CD4-positive, alpha-beta T cell (primary cell): ENCODE data around the gene VEGFB. TPM values are rescaled to one million over a fixed set of nuclear protein-coding genes. Genes with fewer than 3 reads are reported as not detected.

Source experiments
- ATAC-seq: fragments of 200-7000 bp; cut with Tn5 transposase; one replicate; pipeline ENCODE4 v1.10.0; 2022; ENCODE audit warnings: mild to moderate bottlenecking; ENCODE audit not compliant: poor library complexity
- CTCF ChIA-PET: fragments of 350-600 bp; sonication (Branson Sonifier 250); formaldehyde crosslinking; loops from one replicate; lab custom pipeline; 2021; ENCODE audit warnings: antibody characterized with exemption, inconsistent platforms; lab: Charles Lee
- POLR2A ChIA-PET: fragments of 350-600 bp; sonication (Branson Sonifier 250); formaldehyde crosslinking; loops from one replicate; lab custom pipeline; 2021; ENCODE audit warnings: antibody characterized with exemption, inconsistent platforms; lab: Charles Lee
- DNase-seq, 14 experiments: peaks; one replicate each; pipeline ENCODE4 v3.0.0-alpha.2; 2013 to 2020; ENCODE audit warnings: mixed read lengths in 2 of 14
- H3K27ac ChIP-seq, 2 donors: one replicate each; pipeline versions ENCODE4 v1.5.1 to v1.7.0; 2013; ENCODE audit warnings: low read length in 2 of 2, low read depth in 1 of 2, mild to moderate bottlenecking in 1 of 2
- H3K27me3 ChIP-seq, 2 experiments: 1 replicate in 1 of 2; 2 replicates in 1 of 2; pipeline versions ENCODE4 v1.6.1 to v1.7.0; 2013; ENCODE audit warnings: low read length in 2 of 2, control low read depth in 1 of 2, mild to moderate bottlenecking in 1 of 2, moderate library complexity in 1 of 2; ENCODE audit not compliant: insufficient read depth in 2 of 2, control insufficient read depth in 1 of 2
- H3K36me3 ChIP-seq: one replicate; pipeline ENCODE4 v1.6.1; 2013; ENCODE audit warnings: low read length, control low read depth; ENCODE audit not compliant: insufficient read depth
- H3K4me1 ChIP-seq: one replicate; pipeline ENCODE4 v1.6.1; 2013; ENCODE audit warnings: low read length, control low read depth; ENCODE audit not compliant: insufficient read depth
- H3K4me3 ChIP-seq: one replicate; pipeline ENCODE4 v1.5.1; 2013; ENCODE audit warnings: mild to moderate bottlenecking, low read length, moderate library complexity
- H3K9me3 ChIP-seq, 2 experiments: 1 replicate in 1 of 2; 2 replicates in 1 of 2; pipeline versions ENCODE4 v1.6.1 to v1.7.0; 2013; ENCODE audit warnings: low read length in 2 of 2, mild to moderate bottlenecking in 2 of 2, control low read depth in 1 of 2, moderate library complexity in 1 of 2; ENCODE audit not compliant: control insufficient read depth in 1 of 2, insufficient read depth in 1 of 2
- H3K27ac Mint-ChIP-seq: one replicate; pipeline ENCODE4 v1.8.0; 2020; ENCODE audit warnings: mixed read lengths
- H3K27me3 Mint-ChIP-seq: one replicate; pipeline ENCODE4 v1.8.0; 2021; ENCODE audit warnings: mixed read lengths
- H3K36me3 Mint-ChIP-seq: one replicate; pipeline ENCODE4 v1.8.0; 2021; ENCODE audit warnings: low read depth, mixed read lengths
- H3K4me1 Mint-ChIP-seq: one replicate; pipeline ENCODE4 v1.8.0; 2021; ENCODE audit warnings: low read depth, mixed read lengths
- H3K4me3 Mint-ChIP-seq: one replicate; pipeline ENCODE4 v1.8.0; 2020; ENCODE audit warnings: mild to moderate bottlenecking, mixed read lengths
- H3K9me3 Mint-ChIP-seq: one replicate; pipeline ENCODE4 v1.8.0; 2020; ENCODE audit warnings: mixed read lengths
- intact Hi-C, 2 experiments: fragments of 100-400 bp; cut with DNase I in 1 of 2; cut with micrococcal nuclease in 1 of 2; formaldehyde crosslinking; loops; one replicate each; pipeline versions ENCODE4 v1.15.1 to v1.9.0; 2023 to 2025; cut with DNase I, micrococcal nuclease
- total RNA-seq, 174 experiments: library from RNA in 2 of 174; stranded (reverse) in 2 of 174; gene quantifications; one replicate each; pipeline ENCODE4 v1.2.3 and lab custom pipeline; 2021 to 2026
- TF ChIP-seq, protein P1 (sequence below): fragments of 200-600 bp; IDR thresholded peaks from one replicate; pipeline ENCODE4 v1.8.0; 2022; ENCODE audit warnings: antibody characterized with exemption, mild to moderate bottlenecking

Gene VEGFB
- total RNA-seq, 2 experiments from 2014 or later, result 39.7 to 48.7 TPM

DNA sequence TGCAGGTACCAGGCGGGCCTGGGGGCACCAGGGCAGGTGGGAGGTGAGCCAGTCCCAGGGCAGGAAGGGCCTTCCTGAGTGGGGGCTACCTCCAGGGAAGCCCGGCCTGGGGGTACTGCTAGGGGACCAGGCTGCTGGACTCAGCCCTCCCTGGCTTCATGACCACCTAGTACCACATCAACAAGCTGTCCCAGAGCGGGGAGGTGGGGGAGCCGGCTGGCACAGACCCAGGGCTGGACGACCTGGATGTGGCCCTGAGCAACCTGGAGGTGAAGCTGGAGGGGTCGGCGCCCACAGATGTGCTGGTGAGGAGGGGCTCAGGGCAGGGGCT, 15.1 kb upstream of the VEGFB start:
- H3K27me3 Mint-ChIP-seq, result no peaks in the 10 kb centered on the region
- CTCF ChIA-PET, result no interaction called here
- no peak for ATAC-seq
- Histone ChIP-seq H3K27ac (no peak overlapping the region), H3K4me1 (peaks cover 3% of the 10 kb centered on the region), H3K9me3 (no peaks in the 10 kb centered on the region), H3K27me3 (no peaks in the 10 kb centered on the region), H3K36me3 (peaks cover 71% of the 10 kb centered on the region), H3K4me3 (no peak overlapping the region)
- peaks cover 8% of the 10 kb centered on the region for H3K4me1 Mint-ChIP-seq
- H3K9me3 Mint-ChIP-seq, result no peaks in the 10 kb centered on the region
- POLR2A ChIA-PET, result interaction anchor here (1.1 kb wide), 1 partner anchor 14 kb away, joined by 3 read pairs; no protein-coding TSS in a partner anchor
- no peak for DNase-seq
- H3K27ac Mint-ChIP-seq, result no peak overlapping the region
- intact Hi-C loops, result no loop called here
- peaks cover 40% of the 10 kb centered on the region for H3K36me3 Mint-ChIP-seq
- H3K4me3 Mint-ChIP-seq, result no peak overlapping the region
- TF ChIP-seq, protein P1, sequence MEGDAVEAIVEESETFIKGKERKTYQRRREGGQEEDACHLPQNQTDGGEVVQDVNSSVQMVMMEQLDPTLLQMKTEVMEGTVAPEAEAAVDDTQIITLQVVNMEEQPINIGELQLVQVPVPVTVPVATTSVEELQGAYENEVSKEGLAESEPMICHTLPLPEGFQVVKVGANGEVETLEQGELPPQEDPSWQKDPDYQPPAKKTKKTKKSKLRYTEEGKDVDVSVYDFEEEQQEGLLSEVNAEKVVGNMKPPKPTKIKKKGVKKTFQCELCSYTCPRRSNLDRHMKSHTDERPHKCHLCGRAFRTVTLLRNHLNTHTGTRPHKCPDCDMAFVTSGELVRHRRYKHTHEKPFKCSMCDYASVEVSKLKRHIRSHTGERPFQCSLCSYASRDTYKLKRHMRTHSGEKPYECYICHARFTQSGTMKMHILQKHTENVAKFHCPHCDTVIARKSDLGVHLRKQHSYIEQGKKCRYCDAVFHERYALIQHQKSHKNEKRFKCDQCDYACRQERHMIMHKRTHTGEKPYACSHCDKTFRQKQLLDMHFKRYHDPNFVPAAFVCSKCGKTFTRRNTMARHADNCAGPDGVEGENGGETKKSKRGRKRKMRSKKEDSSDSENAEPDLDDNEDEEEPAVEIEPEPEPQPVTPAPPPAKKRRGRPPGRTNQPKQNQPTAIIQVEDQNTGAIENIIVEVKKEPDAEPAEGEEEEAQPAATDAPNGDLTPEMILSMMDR, result no peak

DNA sequence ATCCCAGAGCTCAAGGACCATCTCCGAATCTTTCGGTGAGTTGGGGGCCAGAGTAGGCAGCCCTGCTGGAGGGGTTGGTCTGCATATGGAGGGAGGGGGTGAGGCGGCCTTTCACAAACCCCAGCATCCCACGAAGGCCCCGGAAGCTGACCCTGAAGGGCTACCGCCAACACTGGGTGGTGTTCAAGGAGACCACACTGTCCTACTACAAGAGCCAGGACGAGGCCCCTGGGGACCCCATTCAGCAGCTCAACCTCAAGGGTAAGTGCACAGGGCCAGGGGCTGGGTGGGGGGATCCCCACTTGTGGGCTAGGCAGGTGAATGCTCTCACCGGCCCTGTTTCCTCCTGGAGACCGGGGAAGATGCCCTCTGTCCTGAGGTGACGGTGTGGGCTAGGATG, 14.6 kb upstream of the VEGFB start:
- no peak overlapping the region for H3K4me3 Mint-ChIP-seq
- Histone ChIP-seq H3K4me3 (no peak overlapping the region), H3K36me3 (peaks cover 66% of the 10 kb centered on the region), H3K27me3 (no peaks in the 10 kb centered on the region), H3K27ac (no peak overlapping the region), H3K9me3 (no peaks in the 10 kb centered on the region), H3K4me1 (peaks cover 7% of the 10 kb centered on the region)
- no peak for DNase-seq
- ATAC-seq, result no peak
- no peak overlapping the region for H3K27ac Mint-ChIP-seq
- ChIA-PET CTCF (no interaction called here), POLR2A (interaction anchor here (0.8 to 1.1 kb wide), 2 partner anchors 13 kb away, joined by 3 read pairs; partner anchors contain the start of gene FERMT3)
- TF ChIP-seq, protein P1, result no peak
- no peaks in the 10 kb centered on the region for H3K27me3 Mint-ChIP-seq
- peaks cover 36% of the 10 kb centered on the region for H3K36me3 Mint-ChIP-seq
- H3K4me1 Mint-ChIP-seq, result peaks cover 8% of the 10 kb centered on the region
- H3K9me3 Mint-ChIP-seq, result no peaks in the 10 kb centered on the region
- intact Hi-C loops, result no loop called here

DNA sequence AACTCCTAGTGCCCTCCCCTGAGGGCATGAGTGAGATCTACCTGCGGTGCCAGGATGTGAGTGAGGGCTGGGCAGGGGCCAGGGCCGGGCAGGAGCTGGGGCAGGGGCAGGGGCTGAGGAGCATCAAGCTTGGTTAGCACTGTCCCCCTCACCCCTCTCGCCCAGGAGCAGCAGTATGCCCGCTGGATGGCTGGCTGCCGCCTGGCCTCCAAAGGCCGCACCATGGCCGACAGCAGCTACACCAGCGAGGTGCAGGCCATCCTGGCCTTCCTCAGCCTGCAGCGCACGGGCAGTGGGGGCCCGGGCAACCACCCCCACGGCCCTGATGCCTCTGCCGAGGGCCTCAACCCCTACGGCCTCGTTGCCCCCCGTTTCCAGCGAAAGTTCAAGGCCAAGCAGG, 14.1 kb upstream of the VEGFB start:
- Histone ChIP-seq H3K27ac (no peak overlapping the region), H3K9me3 (no peaks in the 10 kb centered on the region), H3K4me1 (peaks cover 12% of the 10 kb centered on the region), H3K4me3 (no peak overlapping the region), H3K36me3 (peaks cover 62% of the 10 kb centered on the region), H3K27me3 (no peaks in the 10 kb centered on the region)
- Mint-ChIP-seq H3K4me1 (peaks cover 8% of the 10 kb centered on the region), H3K27ac (no peak overlapping the region), H3K9me3 (no peaks in the 10 kb centered on the region), H3K4me3 (no peak overlapping the region), H3K27me3 (no peaks in the 10 kb centered on the region), H3K36me3 (peaks cover 31% of the 10 kb centered on the region)
- ChIA-PET POLR2A (interaction anchor here (0.8 to 1.1 kb wide), 2 partner anchors 13 to 14 kb away, joined by 3 read pairs; partner anchors contain the start of gene FERMT3), CTCF (no interaction called here)
- ATAC-seq (no peak), DNase-seq (no peak)
- intact Hi-C loops, result no loop called here
- TF ChIP-seq, protein P1, result no peak
